CD1c-positive myeloid dendritic cell (primary cell): ENCODE results near the gene EHD3.

Experiments used
- DNase-seq: peaks from one replicate; pipeline ENCODE4 v3.0.0-alpha.2; 2016; ENCODE audit errors: extremely low spot score

Gene EHD3

DNA sequence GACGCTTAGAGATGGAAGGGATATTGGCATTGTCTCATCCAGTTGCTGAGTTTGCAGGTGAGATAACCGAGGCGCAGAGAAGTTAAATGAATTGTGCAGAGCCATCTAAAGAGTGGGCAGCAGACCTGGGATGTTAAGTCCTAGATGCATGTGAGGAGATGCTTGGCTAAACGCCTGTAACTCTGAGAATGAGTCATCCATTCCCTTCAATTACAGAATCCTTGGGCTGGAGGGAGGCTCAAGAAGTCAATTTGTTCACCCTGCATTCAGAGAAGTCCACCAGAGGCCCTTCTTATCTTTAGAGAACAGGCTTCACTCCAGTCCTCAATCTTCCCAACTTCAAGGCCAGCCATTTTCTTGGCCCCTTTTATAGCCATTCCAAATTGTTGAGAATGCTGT lies 1.6 kb downstream of the EHD3 start:
- DNase-seq: no peak

DNA sequence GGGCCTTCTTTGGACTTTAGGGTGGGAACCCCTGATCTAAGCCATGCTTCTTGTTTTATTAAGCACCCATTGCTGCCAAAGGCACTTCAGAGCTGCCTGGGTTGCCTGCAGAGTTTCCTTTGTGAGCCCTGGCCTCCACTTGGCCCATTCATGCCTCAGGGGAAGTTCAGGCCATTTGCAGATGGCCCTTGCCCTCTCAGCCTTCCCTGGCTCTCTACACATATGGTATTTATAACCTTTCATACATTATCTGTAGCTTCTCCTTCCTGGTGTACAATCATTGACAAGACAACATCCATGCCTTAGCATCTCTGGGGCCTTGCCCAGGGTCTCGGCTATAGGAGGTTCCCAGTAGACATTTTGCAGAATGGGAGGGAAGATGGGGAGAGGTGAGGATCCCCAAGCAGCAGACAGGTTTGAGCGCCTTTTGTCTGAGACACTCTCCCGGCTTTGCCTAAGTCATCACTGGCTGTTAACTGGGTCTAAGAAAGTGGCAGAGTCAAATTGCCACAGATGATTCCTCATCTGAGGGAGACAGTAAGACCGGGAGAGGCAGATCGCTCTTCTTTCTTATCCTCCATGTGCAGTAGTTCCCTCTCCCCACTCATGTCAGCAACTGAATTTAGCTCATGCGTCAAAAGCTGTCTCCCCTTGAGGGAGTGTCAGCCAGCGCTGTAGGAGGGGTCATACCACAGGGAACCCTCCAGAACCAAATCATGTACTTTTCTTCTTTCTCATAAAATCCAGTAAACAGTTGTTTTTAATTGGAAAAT lies 2.7 kb downstream of the EHD3 start:
- DNase-seq: no peak

DNA sequence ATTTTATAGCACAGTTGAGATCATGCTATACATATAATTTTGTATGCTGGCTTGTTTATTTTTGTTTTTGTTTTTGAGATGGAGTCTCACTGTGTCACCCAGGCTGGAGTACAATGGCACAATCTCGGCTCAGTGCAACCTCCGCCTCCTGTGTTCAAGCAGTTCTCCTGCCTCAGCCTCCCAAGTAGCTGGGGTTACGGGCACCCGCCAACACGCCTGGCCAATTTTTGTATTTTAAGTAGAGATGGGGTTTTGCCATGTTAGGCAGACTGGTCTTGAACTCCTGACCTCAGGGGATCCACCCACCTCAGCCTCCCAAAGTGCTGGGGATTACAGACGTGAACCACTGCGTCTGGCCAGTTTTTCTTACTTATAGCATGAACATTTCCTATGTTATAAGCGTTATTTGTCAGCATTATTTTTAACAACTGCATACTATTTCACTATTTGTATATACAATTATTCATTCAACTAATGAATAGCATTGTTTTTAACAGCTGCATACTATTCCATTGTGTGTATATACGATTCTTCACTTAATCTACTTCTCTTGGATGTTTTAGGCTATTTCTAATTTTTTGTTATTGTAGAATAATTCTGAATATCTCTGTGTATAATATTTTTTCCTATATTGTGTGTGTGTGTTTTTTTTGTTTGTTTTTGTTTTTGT lies 3.5 kb downstream of the EHD3 start:
- DNase-seq: no peak

DNA sequence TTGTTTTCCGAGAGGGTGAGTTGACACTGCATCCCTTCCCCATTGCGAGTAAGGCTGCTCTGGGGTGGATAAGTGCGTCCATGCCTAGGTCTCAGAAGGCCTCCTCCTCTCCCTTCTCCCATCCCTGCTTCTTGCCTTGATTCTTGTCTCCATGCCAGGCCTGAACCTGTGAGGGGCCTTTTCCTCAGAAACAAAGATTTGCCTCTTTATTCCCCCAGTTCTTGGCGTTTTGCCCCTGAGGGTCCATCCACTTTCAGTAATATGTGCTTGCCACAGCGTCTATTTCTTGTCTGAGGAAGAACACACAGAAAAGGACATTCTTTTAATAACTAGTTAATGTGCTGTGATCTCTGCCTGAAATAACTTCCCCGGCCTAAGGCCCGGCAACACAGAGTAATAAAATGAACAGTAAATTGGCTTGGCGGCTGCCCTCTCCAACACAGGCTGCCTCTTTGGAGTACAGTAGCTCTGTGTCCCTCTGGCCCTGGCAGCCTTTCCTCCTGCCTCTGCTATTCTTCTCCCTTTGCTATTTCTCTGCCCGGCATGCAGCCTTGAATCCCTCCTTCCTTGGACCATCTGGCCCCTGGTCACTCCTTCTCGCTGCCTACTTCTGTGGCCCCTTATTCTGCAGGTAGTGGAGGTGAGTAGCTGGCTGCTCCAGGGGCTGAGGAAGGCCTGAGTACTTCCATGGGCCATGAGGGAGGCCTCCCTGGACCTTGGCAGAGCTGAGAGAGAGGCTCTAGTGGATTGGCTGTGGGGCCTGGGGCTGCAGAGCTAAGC lies 4.4 kb downstream of the EHD3 start:
- no peak for DNase-seq

DNA sequence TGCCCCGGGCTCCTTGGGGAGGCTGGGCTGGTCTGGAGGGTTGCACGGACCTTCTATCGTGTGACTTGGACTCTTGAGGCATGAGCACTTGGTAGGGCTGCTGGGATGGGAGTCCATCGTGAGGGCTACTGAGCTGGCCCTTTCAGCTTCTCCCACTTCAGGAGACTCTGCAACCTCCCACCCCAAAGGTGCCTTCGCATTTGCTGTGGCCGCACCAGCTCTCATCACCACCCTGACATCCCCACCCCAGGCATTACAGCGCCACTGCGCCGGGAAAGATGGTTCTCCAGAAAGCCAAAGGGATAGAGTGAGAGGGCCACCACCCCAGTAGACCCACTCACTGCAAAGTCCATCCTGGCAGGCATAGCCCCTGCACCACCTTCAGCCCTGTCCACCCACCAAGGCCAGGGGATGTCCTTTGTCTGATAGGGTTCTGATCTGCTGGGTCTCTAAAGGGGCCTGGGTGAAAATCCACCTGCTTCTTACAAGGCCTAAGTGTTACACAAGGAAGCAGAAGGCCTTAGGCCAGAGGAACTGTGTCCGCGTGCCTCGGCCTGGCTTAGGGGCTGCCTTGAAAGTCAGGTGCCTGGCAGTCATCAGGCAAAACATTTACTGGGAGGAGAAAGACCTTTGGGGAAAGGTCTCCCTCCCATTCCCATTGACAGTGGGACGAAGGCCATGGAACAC lies 5.1 kb downstream of the EHD3 start:
- no peak for DNase-seq

DNA sequence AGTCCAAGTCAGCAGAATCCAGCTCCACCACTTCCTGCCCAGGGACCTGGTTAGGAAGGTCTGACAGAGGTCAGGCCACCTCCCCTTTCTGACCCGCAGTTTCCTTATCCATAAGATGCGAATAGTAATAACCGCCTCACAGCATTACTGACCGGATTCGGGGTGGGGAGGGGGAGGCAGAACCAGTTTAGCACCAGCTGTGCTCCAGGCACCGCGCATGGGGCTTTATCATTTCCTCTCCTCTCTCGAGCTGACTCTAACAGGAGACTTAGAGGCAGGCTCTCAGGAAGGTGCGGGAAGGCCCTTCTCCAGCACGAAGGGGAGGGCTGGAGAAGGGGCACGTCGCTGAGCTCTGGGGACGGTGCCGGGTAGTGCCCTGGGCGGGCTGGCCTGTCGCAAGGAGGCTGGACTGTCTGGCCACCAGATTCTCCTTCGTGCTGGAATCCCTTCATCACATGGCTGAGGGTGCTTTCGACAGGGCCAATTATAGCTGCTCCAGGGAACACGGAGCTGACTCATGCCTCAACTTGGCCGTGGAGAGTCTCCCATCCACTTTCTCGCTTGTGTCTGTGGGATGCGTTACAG lies 5.7 kb downstream of the EHD3 start:
- DNase-seq: no peak

DNA sequence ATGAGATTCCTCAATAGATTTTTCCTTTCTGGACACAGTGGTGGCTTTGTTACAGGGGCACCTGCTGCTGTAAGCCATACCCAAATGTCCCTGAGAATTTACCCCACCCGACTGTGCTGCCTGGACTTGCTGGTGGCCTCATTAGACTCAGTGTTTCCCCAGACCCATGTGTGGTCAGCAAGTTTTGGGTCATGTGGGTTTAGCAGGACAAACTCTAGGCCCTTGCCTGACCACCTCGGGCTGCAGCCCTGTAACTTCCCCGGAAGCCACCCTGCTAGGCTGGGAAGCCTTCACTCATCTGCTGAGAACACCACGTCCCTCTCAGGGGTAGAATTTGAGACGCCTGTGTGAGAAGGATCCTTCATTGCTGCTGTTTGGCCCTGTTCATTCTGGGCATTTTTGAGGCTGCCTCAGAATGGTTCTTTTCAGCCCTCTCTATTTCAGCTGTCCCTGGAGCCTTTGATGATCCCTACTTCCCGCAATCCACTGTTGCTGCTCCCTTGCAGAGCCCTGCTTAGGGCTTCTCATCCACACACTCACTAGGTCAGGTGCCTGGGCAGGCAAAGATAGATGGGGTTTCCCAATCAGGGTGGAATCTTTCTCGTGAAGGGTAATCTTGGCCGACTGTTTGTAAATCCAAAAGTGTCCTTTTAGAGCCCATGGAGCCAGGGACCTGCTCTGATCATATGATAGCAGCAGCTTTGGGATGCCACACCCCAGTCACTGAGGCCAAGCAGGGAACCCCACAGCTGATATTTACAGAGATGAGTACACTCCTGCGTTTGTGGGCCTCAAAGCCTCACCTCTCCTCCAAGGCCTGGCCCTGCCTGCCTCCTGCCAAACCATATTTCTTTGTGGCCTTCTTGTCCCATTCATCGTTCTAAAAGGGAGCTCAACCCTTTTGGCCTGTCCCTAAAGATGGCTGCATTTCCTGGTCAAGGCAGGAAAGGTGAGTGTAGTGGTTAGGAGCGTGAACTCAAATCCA lies 6.7 kb downstream of the EHD3 start:
- DNase-seq: no peak

DNA sequence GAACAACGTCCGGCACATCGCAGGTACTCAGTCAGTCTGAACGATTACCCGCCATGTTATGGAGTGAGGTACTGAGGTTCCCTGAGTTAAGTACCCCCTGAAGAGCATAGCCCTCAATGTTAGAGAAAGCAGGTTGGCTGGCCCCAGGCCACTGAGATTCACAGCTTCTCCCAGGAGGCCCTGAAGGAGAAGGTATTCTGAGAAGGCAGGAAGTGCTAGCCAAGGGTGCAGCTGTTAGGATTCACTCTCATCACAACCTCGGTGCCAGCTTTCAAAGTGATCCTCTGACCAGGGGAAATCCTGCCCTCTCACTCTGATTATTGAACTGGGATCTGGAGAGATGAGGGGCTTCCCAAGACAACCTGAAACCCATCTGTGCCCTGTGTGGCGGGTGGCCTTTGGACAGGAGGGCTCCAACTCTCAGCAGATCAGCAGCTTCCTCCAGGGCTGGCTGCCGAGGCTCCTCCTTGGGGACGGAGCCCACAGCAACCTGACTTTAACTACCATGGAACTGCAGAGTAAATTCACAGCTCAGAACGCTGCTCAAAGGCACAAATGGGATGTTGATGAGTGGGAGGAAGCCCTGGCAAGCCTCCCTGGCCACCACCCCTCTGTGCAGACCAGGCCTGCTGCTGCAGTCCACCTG lies 7.8 kb downstream of the EHD3 start:
- DNase-seq: no peak

DNA sequence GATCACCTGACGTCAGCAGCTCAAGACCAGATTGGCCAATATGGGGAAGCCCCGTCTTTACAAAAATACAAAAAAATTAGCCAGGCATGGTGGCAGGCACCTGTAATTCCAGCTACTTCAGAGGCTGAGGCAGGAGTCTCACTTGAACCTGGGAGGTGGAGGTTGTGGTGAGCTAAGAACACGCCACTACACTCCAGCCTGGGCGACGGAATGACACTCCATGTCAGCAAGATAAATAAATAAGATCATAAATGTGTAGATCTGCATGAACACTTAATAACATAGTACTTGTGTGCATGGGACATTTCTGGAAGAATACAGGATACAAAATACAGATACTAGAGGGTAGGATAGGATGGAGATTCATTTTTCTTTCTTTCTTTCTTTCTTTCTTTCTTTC lies 9.1 kb downstream of the EHD3 start:
- no peak for DNase-seq

DNA sequence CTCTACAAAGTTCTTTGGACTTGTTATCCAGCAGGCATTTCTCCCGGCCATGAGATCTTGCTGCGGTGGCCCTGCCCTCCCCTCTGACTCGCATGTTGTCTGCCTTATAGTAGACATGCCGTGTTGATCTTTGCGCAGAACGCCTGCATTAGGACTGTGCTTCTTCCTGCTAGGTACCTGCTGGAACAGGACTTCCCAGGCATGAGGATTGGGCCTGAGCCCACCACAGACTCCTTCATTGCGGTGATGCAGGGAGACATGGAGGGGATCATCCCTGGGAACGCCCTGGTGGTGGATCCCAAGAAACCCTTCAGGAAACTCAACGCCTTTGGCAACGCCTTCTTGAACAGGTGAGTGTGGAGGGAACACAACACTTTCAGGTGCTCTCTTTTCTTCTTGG lies 10.1 kb downstream of the EHD3 start:
- no peak for DNase-seq

DNA sequence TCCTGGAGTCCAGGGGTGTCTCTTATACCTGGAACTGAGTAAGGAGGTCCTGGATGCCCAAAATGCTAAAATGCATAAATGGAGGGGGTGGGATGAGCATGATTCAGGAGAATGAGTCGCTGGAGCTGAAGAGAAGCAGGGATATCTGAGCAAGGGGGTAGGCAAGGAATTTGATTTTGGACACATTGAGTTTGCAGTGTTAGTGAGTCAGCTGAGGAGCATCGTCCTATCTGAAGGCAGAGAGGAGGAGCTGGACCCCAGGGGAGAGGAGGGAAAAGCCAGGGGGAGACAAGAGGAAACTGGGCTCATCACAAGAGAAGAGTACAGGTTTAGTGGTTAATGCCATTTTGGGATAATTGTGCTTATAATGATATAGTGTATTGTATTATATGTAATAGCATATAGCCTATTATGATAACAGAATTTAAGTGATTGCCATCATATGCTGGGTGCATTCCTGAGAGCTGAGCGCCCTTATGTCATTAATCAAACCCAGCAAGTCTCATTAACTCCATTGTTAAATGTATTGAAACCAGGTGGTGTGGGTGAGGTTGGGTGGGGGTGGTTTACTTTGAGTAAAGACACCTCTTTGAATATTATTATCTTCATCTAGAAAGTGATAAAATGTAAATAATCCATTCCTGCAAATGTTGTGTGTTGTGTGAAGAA lies 12.4 kb downstream of the EHD3 start:
- DNase-seq: no peak

DNA sequence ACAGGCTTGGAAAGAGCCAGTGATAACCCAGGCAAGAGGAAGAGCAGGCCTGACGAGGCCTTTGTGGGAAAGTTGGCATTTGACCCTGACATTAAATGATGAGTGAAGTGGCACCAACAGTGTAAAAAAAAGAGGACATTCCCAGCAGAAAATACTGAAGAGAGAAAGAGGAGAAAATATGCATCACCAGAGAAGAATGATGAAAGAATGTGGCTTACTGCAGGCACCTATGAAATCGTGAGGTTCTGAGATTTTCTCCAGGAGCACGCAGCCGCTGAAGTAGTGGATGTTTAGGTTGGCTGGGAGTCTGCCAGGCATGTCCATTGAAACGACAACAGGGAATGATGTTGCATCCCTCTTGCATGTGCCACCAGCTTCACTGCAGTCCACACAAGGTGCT lies 13.8 kb downstream of the EHD3 start:
- no peak for DNase-seq

DNA sequence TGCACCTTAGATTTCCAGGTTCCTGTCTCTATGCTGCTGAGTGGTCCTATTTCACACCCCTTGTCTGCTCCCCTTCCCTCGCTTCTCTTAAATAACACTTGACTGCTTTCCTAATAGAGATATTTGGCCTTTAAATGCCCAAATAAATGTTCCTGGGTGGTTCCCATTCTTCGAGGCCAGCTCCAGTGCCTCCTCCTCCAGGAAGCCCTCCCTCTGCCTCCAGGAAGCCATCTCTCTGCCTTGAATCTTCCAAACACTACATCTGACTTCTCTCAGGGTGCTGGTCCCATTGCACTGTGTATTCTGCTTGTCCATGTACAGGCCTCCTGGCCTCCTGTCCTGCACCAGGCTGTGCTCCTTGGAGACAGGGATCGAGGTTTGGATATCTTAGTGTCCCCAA lies 14.2 kb downstream of the EHD3 start:
- no peak for DNase-seq

DNA sequence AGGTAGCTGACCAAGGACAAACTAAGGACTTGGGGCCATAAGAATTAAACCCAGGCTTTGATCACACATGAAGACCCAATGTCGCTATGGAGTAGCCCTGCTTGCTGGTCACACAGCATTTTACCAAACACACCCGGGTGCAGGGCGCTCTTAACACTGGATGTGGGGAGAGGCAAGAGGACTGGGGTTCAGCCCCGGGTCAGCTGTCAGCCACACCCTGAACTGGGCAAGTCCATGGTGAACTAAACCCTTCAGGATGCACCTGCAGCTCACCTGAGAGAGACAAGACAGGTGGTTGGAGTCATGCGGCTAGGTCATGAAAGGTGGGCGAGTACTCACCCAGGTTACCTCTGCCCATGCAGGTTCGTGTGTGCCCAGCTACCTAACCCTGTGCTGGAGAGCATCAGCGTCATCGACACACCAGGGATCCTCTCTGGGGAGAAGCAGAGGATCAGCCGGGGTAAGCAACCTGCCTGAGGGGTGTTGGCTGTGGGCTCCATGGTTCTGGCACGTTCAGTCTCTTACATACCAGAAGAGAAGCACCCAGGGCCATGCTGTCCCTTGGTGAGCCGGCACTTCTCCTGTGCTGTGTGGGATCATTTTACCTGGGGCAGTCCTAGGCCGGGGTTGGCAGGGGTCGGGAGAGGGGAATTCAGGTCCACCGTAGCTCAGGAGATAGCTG lies 15.2 kb downstream of the EHD3 start:
- DNase-seq: no peak

DNA sequence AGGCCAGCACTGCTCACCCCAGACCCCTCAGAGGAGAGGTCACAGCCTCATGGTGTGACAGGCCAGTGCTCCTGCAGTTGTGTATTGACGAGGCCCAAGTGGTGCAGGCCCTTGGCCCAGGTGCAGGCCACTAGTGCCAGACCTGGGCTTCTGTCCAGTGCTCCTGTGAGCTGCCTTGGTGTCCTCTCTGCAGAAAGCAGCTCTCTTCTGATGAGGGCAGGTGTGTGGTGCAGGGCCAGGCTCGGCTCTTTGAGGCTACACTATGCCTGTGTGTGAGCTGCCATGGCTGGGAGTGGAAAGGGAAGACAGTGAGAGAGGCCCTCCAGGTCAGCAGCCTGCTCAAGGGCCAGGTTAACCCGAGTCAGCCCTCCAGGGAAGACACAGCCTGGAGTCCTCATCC lies 17.1 kb downstream of the EHD3 start:
- DNase-seq: no peak

DNA sequence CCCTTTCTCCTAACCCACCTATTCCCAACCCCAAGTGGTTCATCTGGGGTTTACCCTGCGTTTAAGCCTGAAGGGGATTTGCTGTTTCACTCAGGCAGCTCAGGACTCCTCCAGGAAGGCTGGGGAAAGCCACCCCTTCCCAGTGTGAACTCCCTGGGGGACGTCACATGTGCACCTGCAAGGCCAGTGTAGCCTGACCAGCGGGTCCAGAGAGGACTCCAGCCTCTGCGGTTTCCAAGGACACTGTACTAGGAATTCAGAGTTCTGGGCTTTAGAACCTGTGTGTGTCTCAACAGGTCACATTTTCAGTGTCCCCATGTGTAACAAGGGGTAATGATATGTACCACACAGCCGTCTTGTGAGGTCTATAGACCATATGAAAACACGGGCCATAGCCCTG lies 17.9 kb downstream of the EHD3 start:
- no peak for DNase-seq

DNA sequence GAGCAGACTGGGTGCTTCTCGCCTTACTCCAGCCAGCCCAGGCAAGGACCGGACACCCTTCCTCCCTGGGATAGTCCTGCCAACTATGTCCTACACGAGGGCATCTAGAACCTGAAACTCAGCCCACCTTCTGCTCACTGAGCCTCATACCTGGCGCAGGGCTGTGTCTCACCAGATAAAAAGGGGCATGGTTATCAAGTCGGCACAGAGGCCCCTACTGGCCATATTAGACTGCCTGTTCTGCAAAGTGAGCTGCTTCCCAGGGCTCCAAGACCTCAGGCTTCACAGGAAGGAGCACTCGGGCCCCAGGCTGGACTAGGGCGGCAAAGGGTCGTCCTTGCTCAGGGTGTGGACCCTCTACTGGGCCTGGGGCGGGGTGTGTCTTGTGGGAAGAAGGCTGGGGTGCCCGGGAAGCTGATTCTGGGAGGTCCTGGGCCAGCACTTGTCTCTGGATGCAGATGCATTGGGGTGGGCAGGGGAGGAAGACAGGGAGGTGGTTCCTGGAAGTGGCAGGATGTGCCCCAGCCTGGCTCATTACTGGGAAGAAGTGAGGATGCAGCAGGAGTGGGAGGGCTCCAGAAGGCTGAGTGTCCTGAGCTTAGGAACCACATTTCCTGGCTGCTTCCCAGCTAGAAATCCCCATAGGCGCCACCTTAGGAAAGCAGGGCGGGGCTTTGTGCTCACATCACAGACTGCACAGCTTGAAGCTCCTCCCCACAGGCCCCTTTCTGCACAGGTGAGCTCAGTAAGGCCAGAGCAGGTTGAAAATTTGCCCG lies 19.6 kb downstream of the EHD3 start:
- DNase-seq: no peak
